Smooth muscle cell (in vitro differentiated cells): ENCODE measurements around the gene GADL1. TPM values are rescaled to one million over a fixed set of nuclear protein-coding genes. Genes with fewer than 3 reads are reported as not detected.
A peak's percentile ranks its signal among the peaks of the same experiment; 100 is the strongest.

Source experiments
- DNase-seq: peaks from one replicate; lab custom pipeline; 2025; ENCODE audit not compliant: unreplicated experiment; lab: John Stamatoyannopoulos, UW
- H2AFZ ChIP-seq: fragments of 200-600 bp; sonication (generic); 2 replicates; pipeline ENCODE4 v1.6.0; 2016; ENCODE audit warnings: antibody characterized with exemption, low read depth, mild to moderate bottlenecking
- H3F3A ChIP-seq: fragments of 200-600 bp; sonication (generic); 2 replicates; pipeline ENCODE4 v1.6.0; 2017; ENCODE audit warnings: antibody characterized with exemption, low read depth
- H3K27ac ChIP-seq: fragments of 200-600 bp; sonication (generic); 2 replicates; pipeline ENCODE4 v1.5.1; 2016; ENCODE audit warnings: low read depth, mild to moderate bottlenecking
- H3K27me3 ChIP-seq: fragments of 200-600 bp; sonication (generic); 2 replicates; pipeline ENCODE4 v1.6.1; 2016; ENCODE audit warnings: low read depth, mild to moderate bottlenecking
- H3K36me3 ChIP-seq: fragments of 200-600 bp; sonication (generic); 2 replicates; pipeline ENCODE4 v1.5.1; 2016; ENCODE audit warnings: low read depth
- H3K4me1 ChIP-seq: fragments of 200-600 bp; sonication (generic); 2 replicates; pipeline ENCODE4 v1.5.1; 2016; ENCODE audit warnings: low read depth
- H3K4me2 ChIP-seq: fragments of 200-600 bp; sonication (generic); 2 replicates; pipeline ENCODE4 v1.6.0; 2016; ENCODE audit warnings: mild to moderate bottlenecking
- H3K4me3 ChIP-seq: fragments of 200-600 bp; sonication (generic); 2 replicates; pipeline ENCODE4 v1.5.1; 2016; ENCODE audit warnings: mild to moderate bottlenecking
- H3K79me2 ChIP-seq: fragments of 200-600 bp; sonication (generic); 2 replicates; pipeline ENCODE4 v1.6.0; 2016; ENCODE audit warnings: low read depth, mild to moderate bottlenecking
- H3K9ac ChIP-seq: fragments of 200-600 bp; sonication (generic); 2 replicates; pipeline ENCODE4 v1.6.0; 2016; ENCODE audit warnings: low read depth
- H3K9me3 ChIP-seq: fragments of 200-600 bp; sonication (generic); replicated peaks from 2 replicates; pipeline ENCODE4 v1.5.1; 2016; ENCODE audit warnings: low read depth
- H4K20me1 ChIP-seq: fragments of 200-600 bp; sonication (generic); 2 replicates; pipeline ENCODE4 v1.6.0; 2016; ENCODE audit warnings: low read depth
- CTCF ChIP-seq: fragments of 200-600 bp; sonication (generic); IDR thresholded peaks from 2 replicates; pipeline ENCODE4 v1.5.1; 2017; ENCODE audit warnings: borderline replicate concordance, mild to moderate bottlenecking, antibody characterized with exemption; ENCODE audit not compliant: insufficient read depth, poor library complexity, severe bottlenecking
- WGBS: methylation state at CpG from one replicate; pipeline ENCODE4 v1.1.7; 2016; ENCODE audit warnings: low lambda C conversion rate; 5-methylcytosine and 5-hydroxymethylcytosine counted together
- polyA plus RNA-seq: library from polyadenylated mRNA; unstranded; fragments of >200 nt; fragmentation: Nextera tagmentation; extraction: Ambion mirVana; gene quantifications from 2 replicates; pipeline ENCODE4 v1.2.1, GENCODE V29; 2016
- total RNA-seq: library from RNA; depleted of rRNA; stranded (reverse); fragments of >200 nt; gene quantifications from 2 replicates; pipeline ENCODE4 v1.2.3, GENCODE V29; 2014

The GADL1 gene
- total and polyA plus RNA-seq, 2 experiments from 2014 or later, result not detected

- Histone ChIP-seq H3F3A (no peaks in the 10 kb centered on the region), H3K4me3 (no peak overlapping the region), H3K9me3 (no peaks in the 10 kb centered on the region), H2AFZ (peak overlapping the region; percentile 21), H3K79me2 (no peaks in the 10 kb centered on the region), H3K4me2 (no peak overlapping the region), H3K36me3 (no peaks in the 10 kb centered on the region), H3K27me3 (no peaks in the 10 kb centered on the region), H3K4me1 (peaks cover 3% of the 10 kb centered on the region), H4K20me1 (no peaks in the 10 kb centered on the region), H3K27ac (no peak overlapping the region), H3K9ac (no peak overlapping the region)
- TF ChIP-seq CTCF, result no peak
- WGBS, result 71% methylated on average over 4 of the region's 4 CpGs
- no peak for DNase-seq
Observed at GRCh38 chr3:30742796-30743619, 151.5 kb downstream of the GADL1 start.

- Histone ChIP-seq H3K9ac (no peak overlapping the region), H4K20me1 (no peaks in the 10 kb centered on the region), H3K4me3 (no peak overlapping the region), H3K27ac (no peak overlapping the region), H3F3A (no peaks in the 10 kb centered on the region), H3K36me3 (no peaks in the 10 kb centered on the region), H3K4me2 (no peak overlapping the region), H2AFZ (no peak overlapping the region), H3K27me3 (no peaks in the 10 kb centered on the region), H3K4me1 (no peaks in the 10 kb centered on the region), H3K9me3 (no peaks in the 10 kb centered on the region), H3K79me2 (no peaks in the 10 kb centered on the region)
- WGBS, result 86% methylated on average over 2 of the region's 2 CpGs
- no peak for TF ChIP-seq CTCF
- DNase-seq, result no peak
Observed at GRCh38 chr3:30741889-30742288, 152.6 kb downstream of the GADL1 start.

GRCh38 chr3:30738605-30739004 is 155.9 kb downstream of the GADL1 start:
- 95% methylated on average over 3 of the region's 3 CpGs for WGBS

More at GRCh38 chr3:30738605-30739004, 155.9 kb downstream of the GADL1 start:
- no peaks in the 10 kb centered on the region for H4K20me1 ChIP-seq
- H3K4me3 ChIP-seq, result no peak overlapping the region
- H3F3A ChIP-seq, result no peaks in the 10 kb centered on the region
- H3K4me1 ChIP-seq, result peaks cover 8% of the 10 kb centered on the region
- TF ChIP-seq CTCF, result no peak
- H3K27me3 ChIP-seq, result no peaks in the 10 kb centered on the region
- no peak overlapping the region for H3K4me2 ChIP-seq
- no peaks in the 10 kb centered on the region for H3K79me2 ChIP-seq
- H2AFZ ChIP-seq, result no peak overlapping the region
- H3K9ac ChIP-seq, result no peak overlapping the region
- H3K36me3 ChIP-seq, result no peaks in the 10 kb centered on the region
- no peak overlapping the region for H3K27ac ChIP-seq
- DNase-seq, result no peak
- no peaks in the 10 kb centered on the region for H3K9me3 ChIP-seq
